A673 (cell line): Measurements from ENCODE around the gene MAPK12. TPM values are rescaled to one million over a fixed set of nuclear protein-coding genes. Genes with fewer than 3 reads are reported as not detected.
"Not testable (repeated sequence)": the region's sequence is repeated elsewhere in the genome, so short reads cannot be mapped to it uniquely, and the experiment has no call there.

Experiments
- BruUV-seq: library from RNA; stranded (reverse); fragments of 400-500 nt; replicated peaks from 2 replicates; lab custom pipeline; 2021; lab: Mats Ljungman, UMichigan
- CTCF ChIA-PET: fragments of 300-600 bp; sonication (Branson Sonifier 250); formaldehyde crosslinking; loops from one replicate; lab custom pipeline; 2022; ENCODE audit warnings: antibody characterized with exemption; lab: Charles Lee
- POLR2A ChIA-PET: fragments of 300-600 bp; sonication (Branson Sonifier 250); formaldehyde crosslinking; loops from one replicate; lab custom pipeline; 2022; ENCODE audit warnings: antibody characterized with exemption; ENCODE audit not compliant: low non-redundant PET; lab: Charles Lee
- DNase-seq: peaks from one replicate; pipeline ENCODE4 v3.0.0-alpha.2; 2015; ENCODE audit warnings: low spot score
- H3K27ac ChIP-seq: fragments of 200-600 bp; sonication (generic); 2 replicates; pipeline ENCODE4 v1.5.1; 2016; ENCODE audit warnings: mixed run types, low read depth, mild to moderate bottlenecking, mixed read lengths, antibody characterized with exemption, low read length; ENCODE audit not compliant: poor library complexity, severe bottlenecking
- H3K27me3 ChIP-seq: fragments of 200-600 bp; sonication (generic); replicated peaks from 2 replicates; pipeline ENCODE4 v1.6.1; 2017; ENCODE audit warnings: mixed run types, low read depth, mild to moderate bottlenecking, mixed read lengths, antibody characterized with exemption, low read length; ENCODE audit not compliant: insufficient read depth, poor library complexity
- H3K36me3 ChIP-seq: fragments of 200-600 bp; sonication (generic); 2 replicates; pipeline ENCODE4 v1.6.1; 2016; ENCODE audit warnings: mixed run types, mild to moderate bottlenecking, mixed read lengths, antibody characterized with exemption, low read length; ENCODE audit not compliant: insufficient read depth, poor library complexity, severe bottlenecking
- H3K4me1 ChIP-seq: fragments of 200-600 bp; sonication (generic); 2 replicates; pipeline ENCODE4 v1.6.1; 2017; ENCODE audit warnings: mixed run types, mild to moderate bottlenecking, mixed read lengths, antibody characterized with exemption, low read length; ENCODE audit not compliant: insufficient read depth, poor library complexity, severe bottlenecking
- H3K4me3 ChIP-seq: fragments of 200-600 bp; sonication (generic); 2 replicates; pipeline ENCODE4 v1.5.1; 2016; ENCODE audit warnings: low read depth, mixed run types, mild to moderate bottlenecking, mixed read lengths, low read length; ENCODE audit not compliant: poor library complexity, severe bottlenecking
- H3K9me3 ChIP-seq: fragments of 200-600 bp; sonication (generic); 2 replicates; pipeline ENCODE4 v1.6.1; 2016; ENCODE audit warnings: mixed run types, low read depth, mild to moderate bottlenecking, mixed read lengths, antibody characterized with exemption, low read length; ENCODE audit not compliant: poor library complexity, severe bottlenecking
- EZH2 ChIP-seq: fragments of 200-600 bp; sonication (generic); IDR thresholded peaks from 2 replicates; pipeline ENCODE4 v1.6.1; 2017; ENCODE audit warnings: borderline replicate concordance, low read depth, mild to moderate bottlenecking, mixed read lengths, antibody characterized with exemption, low read length; ENCODE audit not compliant: poor library complexity, severe bottlenecking
- intact Hi-C: fragments of 100-400 bp; cut with micrococcal nuclease; formaldehyde crosslinking; loops from one replicate; pipeline ENCODE4 v1.10.0; 2022; ENCODE audit not compliant: unreplicated experiment
- total RNA-seq: library from RNA; stranded (reverse); gene quantifications from 2 replicates; pipeline ENCODE4 v1.2.3, GENCODE V29; 2021
- TF ChIP-seq, protein P1 (sequence below): fragments of 300-800, 200-600 bp; sonication (generic); conservative IDR thresholded peaks from 2 replicates; pipeline ENCODE4 v1.5.1; 2017; ENCODE audit warnings: low read depth, mild to moderate bottlenecking, antibody characterized with exemption, low read length, moderate library complexity, mixed read lengths

MAPK12 gene
- total RNA-seq, 1 experiment from 2014 or later = 20.8 TPM

DNA sequence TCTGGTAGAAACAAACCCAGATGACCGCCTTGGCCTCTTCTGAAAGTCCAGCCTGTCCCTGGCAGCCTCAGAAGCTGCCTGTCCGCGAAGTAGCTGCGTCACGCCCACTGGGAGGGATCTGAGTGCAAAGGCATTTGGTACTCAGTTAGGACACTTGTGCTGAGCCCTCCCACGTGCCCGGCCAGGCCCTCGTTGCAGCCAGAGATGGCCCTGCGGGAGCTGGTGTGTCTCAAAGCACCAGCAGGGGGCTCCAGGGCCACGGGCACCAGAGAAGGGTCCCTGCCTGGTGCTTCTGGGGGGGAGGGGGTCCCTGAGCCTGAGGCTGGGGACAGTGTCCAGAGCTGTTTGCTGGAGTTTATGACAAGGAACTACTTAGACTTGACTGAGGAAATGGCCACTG is 54.9 kb downstream of the MAPK12 start:
- POLR2A ChIA-PET = no interaction called here
- no TSS peak for BruUV-seq
- CTCF ChIA-PET = no interaction called here

DNA sequence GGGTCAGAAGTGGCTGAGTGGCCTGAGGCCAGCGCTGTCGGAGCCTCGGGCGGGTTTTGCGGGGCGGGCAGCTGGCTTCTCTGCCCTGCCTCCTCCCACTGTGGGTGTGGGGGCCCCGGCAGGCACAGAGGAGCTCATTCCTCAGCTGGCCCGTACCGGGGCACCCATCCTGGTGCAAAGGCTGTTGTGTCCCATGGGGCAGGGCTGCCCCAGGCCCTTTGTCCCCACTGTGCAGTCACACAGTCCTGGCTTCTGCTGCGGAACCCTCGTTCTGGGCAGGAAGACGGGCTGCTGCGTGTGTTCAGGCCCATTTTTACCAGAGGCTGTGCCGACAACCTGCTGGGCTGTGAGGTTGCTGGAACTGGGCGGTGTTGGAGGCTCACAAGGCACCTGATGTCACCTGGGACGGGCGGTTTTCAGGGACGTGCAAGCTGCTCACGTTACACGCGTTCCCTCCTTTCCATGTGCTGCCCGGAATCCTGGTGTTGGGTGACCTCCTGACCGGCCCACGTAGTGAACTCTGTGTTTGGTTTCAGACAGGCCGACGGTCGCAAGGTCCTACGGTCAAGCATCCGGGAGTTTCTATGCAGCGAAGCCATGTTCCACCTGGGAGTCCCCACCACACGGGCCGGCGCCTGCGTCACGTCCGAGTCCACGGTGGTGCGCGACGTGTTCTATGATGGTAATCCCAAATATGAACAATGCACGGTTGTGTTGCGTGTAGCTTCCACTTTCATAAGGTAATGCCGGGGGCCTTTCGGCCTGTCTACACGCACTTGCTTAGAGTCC is 55.5 kb downstream of the MAPK12 start:
- peaks cover 32% of the 10 kb centered on the region for H3K36me3 ChIP-seq
- no peaks in the 10 kb centered on the region for H3K27me3 ChIP-seq
- BruUV-seq = no TSS peak
- peaks cover 10% of the 10 kb centered on the region for H3K4me1 ChIP-seq
- no peak overlapping the region for H3K4me3 ChIP-seq
- no peak for TF ChIP-seq EZH2
- TF ChIP-seq, protein P1, sequence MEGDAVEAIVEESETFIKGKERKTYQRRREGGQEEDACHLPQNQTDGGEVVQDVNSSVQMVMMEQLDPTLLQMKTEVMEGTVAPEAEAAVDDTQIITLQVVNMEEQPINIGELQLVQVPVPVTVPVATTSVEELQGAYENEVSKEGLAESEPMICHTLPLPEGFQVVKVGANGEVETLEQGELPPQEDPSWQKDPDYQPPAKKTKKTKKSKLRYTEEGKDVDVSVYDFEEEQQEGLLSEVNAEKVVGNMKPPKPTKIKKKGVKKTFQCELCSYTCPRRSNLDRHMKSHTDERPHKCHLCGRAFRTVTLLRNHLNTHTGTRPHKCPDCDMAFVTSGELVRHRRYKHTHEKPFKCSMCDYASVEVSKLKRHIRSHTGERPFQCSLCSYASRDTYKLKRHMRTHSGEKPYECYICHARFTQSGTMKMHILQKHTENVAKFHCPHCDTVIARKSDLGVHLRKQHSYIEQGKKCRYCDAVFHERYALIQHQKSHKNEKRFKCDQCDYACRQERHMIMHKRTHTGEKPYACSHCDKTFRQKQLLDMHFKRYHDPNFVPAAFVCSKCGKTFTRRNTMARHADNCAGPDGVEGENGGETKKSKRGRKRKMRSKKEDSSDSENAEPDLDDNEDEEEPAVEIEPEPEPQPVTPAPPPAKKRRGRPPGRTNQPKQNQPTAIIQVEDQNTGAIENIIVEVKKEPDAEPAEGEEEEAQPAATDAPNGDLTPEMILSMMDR = no peak
- CTCF ChIA-PET = no interaction called here
- POLR2A ChIA-PET = no interaction called here
- intact Hi-C loops = loop anchor here (5.0 kb wide), 1 partner anchor 274 kb away; no protein-coding TSS in a partner anchor
- DNase-seq = no peak
- H3K27ac ChIP-seq = no peak overlapping the region
- peaks cover 5% of the 10 kb centered on the region for H3K9me3 ChIP-seq

More for the DNA sequence above, 54.9 kb downstream of the MAPK12 start:
- Histone ChIP-seq H3K27ac (no peak overlapping the region), H3K27me3 (no peaks in the 10 kb centered on the region), H3K9me3 (peaks cover 5% of the 10 kb centered on the region), H3K4me1 (peaks cover 8% of the 10 kb centered on the region), H3K36me3 (peaks cover 38% of the 10 kb centered on the region), H3K4me3 (no peak overlapping the region)
- intact Hi-C loops = loop anchor here (5.0 kb wide), 1 partner anchor 274 kb away; no protein-coding TSS in a partner anchor
- peak; percentile 52 for DNase-seq
- TF ChIP-seq EZH2 = no peak
- TF ChIP-seq, protein P1 = peak; percentile 54

DNA sequence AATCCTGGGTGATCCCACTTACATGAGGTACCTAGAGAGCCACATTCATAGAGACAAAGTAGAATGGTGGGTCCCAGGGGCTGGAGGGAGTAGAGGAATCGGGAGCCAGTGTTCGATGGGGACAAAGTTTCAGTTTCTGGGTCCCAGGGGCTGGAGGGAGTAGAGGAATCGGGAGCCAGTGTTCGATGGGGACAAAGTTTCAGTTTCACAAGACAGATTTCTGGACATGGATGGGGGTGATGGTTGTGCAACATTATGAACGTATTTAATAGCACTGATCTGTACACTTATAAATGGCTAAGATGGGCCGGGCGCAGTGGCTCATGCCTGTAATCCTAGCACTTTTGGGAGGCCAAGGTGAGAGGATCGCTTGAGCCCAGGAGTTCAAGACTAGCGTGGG is 56.5 kb downstream of the MAPK12 start:
- H3K4me3 ChIP-seq, POLR2A ChIA-PET, H3K9me3 ChIP-seq, BruUV-seq, H3K27me3 ChIP-seq, CTCF ChIA-PET, DNase-seq: not testable (repeated sequence)
- peak overlapping the region; percentile 42 for H3K27ac ChIP-seq
- peaks cover 23% of the 10 kb centered on the region for H3K36me3 ChIP-seq
- peaks cover 10% of the 10 kb centered on the region for H3K4me1 ChIP-seq
- intact Hi-C loops = loop anchor here (5.0 kb wide), 1 partner anchor 273 kb away; no protein-coding TSS in a partner anchor

DNA sequence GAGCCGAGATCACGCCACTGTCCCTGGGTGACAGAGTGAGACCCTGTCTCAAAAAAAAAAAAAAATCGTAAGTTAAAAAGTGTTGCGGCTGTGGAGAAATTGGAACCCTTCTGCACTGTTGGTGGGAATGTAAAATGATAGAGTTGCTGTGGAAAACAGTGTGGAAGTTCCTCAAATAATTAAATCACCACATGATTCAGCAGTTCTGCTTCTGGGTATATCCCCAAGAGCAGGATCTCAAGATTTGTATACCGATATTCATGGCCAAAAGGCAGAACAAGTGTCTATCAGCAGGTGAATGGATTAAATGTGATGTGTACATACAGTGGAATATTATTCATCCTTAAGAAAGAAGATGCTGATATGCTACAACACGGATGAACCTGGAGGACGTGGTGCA is 56.9 kb downstream of the MAPK12 start:
- CTCF ChIA-PET = no interaction called here
- H3K36me3 ChIP-seq = peaks cover 24% of the 10 kb centered on the region
- intact Hi-C loops = no loop called here

More for the DNA sequence above, 56.9 kb downstream of the MAPK12 start:
- TF ChIP-seq, protein P1 = no peak
- TF ChIP-seq EZH2 = no peak
- BruUV-seq = no TSS peak
- no peaks in the 10 kb centered on the region for H3K27me3 ChIP-seq
- H3K27ac ChIP-seq = peak overlapping the region; percentile 42
- peaks cover 5% of the 10 kb centered on the region for H3K9me3 ChIP-seq
- peaks cover 10% of the 10 kb centered on the region for H3K4me1 ChIP-seq
- no peak for DNase-seq
- no peak overlapping the region for H3K4me3 ChIP-seq
- POLR2A ChIA-PET = no interaction called here
